K562 (cell line): Measurements from ENCODE around the gene CXCR5. TPM values are rescaled to one million over a fixed set of nuclear protein-coding genes. Genes with fewer than 3 reads are reported as not detected.

Source experiments
- BCOR ChIP-seq: fragments of 450-650 bp; IDR thresholded peaks from 2 replicates; pipeline ENCODE4 v1.6.1; 2016
- FIP1L1 ChIP-seq: fragments of 200-400 bp; formaldehyde crosslinking; IDR thresholded peaks from 2 replicates; pipeline ENCODE4 v1.6.1; 2018; ENCODE audit warnings: mild to moderate bottlenecking, low read depth, low read length; ENCODE audit not compliant: poor library complexity, severe bottlenecking
- FOXP1 ChIP-seq: sonication (generic); formaldehyde crosslinking; IDR thresholded peaks from 2 replicates; pipeline ENCODE4 v1.8.0; 2022; ENCODE audit warnings: mild to moderate bottlenecking, missing genetic modification reagents
- HNRNPUL1 ChIP-seq: fragments of 200-400 bp; formaldehyde crosslinking; IDR thresholded peaks from 2 replicates; pipeline ENCODE4 v1.6.1; 2017; ENCODE audit warnings: low read length
- LEF1 ChIP-seq: fragments of 450-650 bp; IDR thresholded peaks from 2 replicates; pipeline ENCODE4 v1.6.1; 2016; ENCODE audit warnings: mild to moderate bottlenecking
- MAFF ChIP-seq: IDR thresholded peaks from 2 replicates; pipeline ENCODE4 v1.6.1; 2012; ENCODE audit warnings: low read length, improper control_type of control experiment
- MTA1 ChIP-seq: fragments of 450-650 bp; IDR thresholded peaks from 2 replicates; pipeline ENCODE4 v1.6.1; 2017; ENCODE audit warnings: borderline replicate concordance
- NR2C1 ChIP-seq, 2 experiments: fragments of 450-650 bp; IDR thresholded peaks; 2 replicates each; pipeline ENCODE4 v1.6.1; 2017; ENCODE audit warnings: mild to moderate bottlenecking in 2 of 2, antibody characterized with exemption in 1 of 2, inconsistent platforms in 1 of 2, missing compliant biosample characterization in 1 of 2, missing genetic modification characterization in 1 of 2
- PPARD ChIP-seq: fragments of 250-450 bp; sonication (Bioruptor Pico); IDR thresholded peaks from 2 replicates; pipeline ENCODE4 v1.8.0; 2022; ENCODE audit warnings: inconsistent platforms, mild to moderate bottlenecking, moderate library complexity
- SIN3A ChIP-seq, 2 experiments: fragments of 150-350 bp in 1 of 2; IDR thresholded peaks; 2 replicates each; pipeline ENCODE4 v1.6.1; 2011 to 2016; ENCODE audit warnings: borderline replicate concordance in 2 of 2, low read depth in 2 of 2, low read length in 2 of 2, mild to moderate bottlenecking in 2 of 2, moderate library complexity in 2 of 2; ENCODE audit not compliant: control insufficient read depth in 1 of 2
- SRSF7 ChIP-seq: fragments of 200-400 bp; formaldehyde crosslinking; optimal IDR thresholded peaks from 2 replicates; pipeline ENCODE3; 2017; ENCODE audit warnings: mild to moderate bottlenecking, low read depth, low read length
- TBL1XR1 ChIP-seq, 2 experiments: IDR thresholded peaks; 2 replicates each; pipeline ENCODE4 v1.6.1; 2012; ENCODE audit warnings: improper control_type of control experiment in 2 of 2, low read length in 2 of 2, mild to moderate bottlenecking in 1 of 2
- ZNF175 ChIP-seq: fragments of 200-800 bp; sonication (Bioruptor generic); IDR thresholded peaks from 2 replicates; pipeline ENCODE4 v1.6.1; 2016; ENCODE audit warnings: low read depth, mild to moderate bottlenecking, missing genetic modification characterization, missing compliant biosample characterization
- ZNF57 ChIP-seq: fragments of 450-650 bp; formaldehyde crosslinking; IDR thresholded peaks from 2 replicates; pipeline ENCODE4 v1.4.0; 2020; ENCODE audit warnings: mild to moderate bottlenecking, moderate library complexity
- ZNF707 ChIP-seq: fragments of 250-450 bp; sonication (Bioruptor Pico); conservative IDR thresholded peaks from 2 replicates; pipeline ENCODE4 v1.8.0; 2022; ENCODE audit warnings: inconsistent platforms, mild to moderate bottlenecking, moderate library complexity
- polyA plus RNA-seq, 8 experiments: library from polyadenylated mRNA; depleted of rRNA in 4 of 8; stranded (reverse) in 5 of 8; unstranded in 3 of 8; fragments of >200 nt; fragmentation: Nextera tagmentation in 2 of 8; fragmentation: Illumina TruSeq in 1 of 8; extraction: Ambion mirVana in 2 of 8; extraction: Trizol in 1 of 8; gene quantifications; 2 replicates each; pipeline versions ENCODE4 v1.2.1 to v1.2.3, GENCODE V29; 2011 to 2014; ENCODE audit warnings: inconsistent platforms in 1 of 8, missing spikeins in 1 of 8
- total RNA-seq, 7 experiments: library from RNA; depleted of rRNA in 6 of 7; stranded (reverse); fragments of >200 nt in 6 of 7; fragmentation: Illumina TruSeq in 2 of 7; extraction: Trizol in 2 of 7; gene quantifications; 2 replicates each; pipeline versions ENCODE4 v1.2.1 to v1.2.3, GENCODE V29; 2011 to 2021; ENCODE audit warnings: low replicate concordance in 1 of 7
- TF ChIP-seq, protein P1 (sequence below): IDR thresholded peaks from 3 replicates; pipeline ENCODE4 v1.6.1; 2011; ENCODE audit warnings: borderline replicate concordance, mild to moderate bottlenecking; ENCODE audit not compliant: insufficient read length, insufficient read depth
- TF ChIP-seq, protein P2 (sequence below): sonication (generic); formaldehyde crosslinking; IDR thresholded peaks from 2 replicates; pipeline ENCODE4 v1.8.0; 2022; ENCODE audit warnings: mild to moderate bottlenecking, missing genetic modification reagents
- TF ChIP-seq, protein P3 (sequence below): sonication (generic); formaldehyde crosslinking; IDR thresholded peaks from 2 replicates; pipeline ENCODE4 v1.9.0; 2022; ENCODE audit warnings: mild to moderate bottlenecking, missing genetic modification reagents
- TF ChIP-seq, protein P4 (sequence below): fragments of 250-450 bp; sonication (Bioruptor Pico); IDR thresholded peaks from 2 replicates; pipeline ENCODE4 v1.4.0; 2020; ENCODE audit warnings: mild to moderate bottlenecking, moderate library complexity, borderline replicate concordance
- TF ChIP-seq, protein P5 (sequence below): fragments of 450-650 bp; conservative IDR thresholded peaks from 2 replicates; pipeline ENCODE4 v1.6.1; 2016; ENCODE audit warnings: missing genetic modification characterization, low read depth, mild to moderate bottlenecking, control low read depth, missing compliant biosample characterization

Gene CXCR5
- total and polyA plus RNA-seq, 9 of the 15 experiments (the other 6 are each of a cell fraction or from before 2014, with no cell fraction given), result 0.03 to 0.06 TPM; not detected in 7

DNA sequence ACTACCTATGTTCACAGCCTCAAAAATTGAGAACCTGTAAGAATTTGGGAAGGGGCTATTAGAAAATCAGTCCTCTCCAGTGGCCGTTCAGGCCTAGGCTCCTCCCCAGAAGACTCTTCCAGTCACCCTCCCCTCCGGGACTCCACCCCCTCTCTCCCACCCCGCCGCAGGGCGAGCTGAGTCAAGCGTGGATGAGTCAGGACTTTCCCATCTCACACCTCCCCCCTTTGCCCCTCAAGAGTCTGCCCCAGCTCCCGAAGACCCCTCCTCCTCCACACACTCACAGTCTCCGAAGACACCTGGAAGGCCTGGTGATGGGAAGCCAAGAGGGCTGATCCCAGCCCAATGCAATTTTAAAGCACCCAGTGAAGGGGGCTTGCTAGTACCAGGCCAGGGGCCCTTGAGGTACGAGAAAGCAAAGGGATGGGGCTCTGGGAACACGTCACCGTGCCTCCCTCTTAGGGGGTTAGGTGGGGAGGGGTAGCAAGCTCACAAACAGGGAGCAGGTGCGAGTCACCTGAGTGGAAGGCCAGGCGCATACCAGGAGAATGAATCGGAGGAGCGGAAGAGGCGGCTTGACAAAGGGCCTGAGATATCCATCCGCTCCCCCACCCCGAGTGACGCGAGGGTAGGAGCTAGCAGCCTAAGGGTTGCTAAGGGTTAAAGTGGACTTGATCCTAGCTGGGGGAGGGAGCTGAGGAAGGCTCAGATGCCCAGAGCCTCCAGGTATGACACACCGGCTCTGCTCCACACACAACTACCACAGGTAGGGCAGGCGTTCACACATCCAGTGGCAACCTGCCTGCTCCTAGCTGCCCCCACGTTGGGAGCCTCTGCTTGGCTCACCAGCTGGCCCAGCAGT is 28.4 kb downstream of the CXCR5 start (continued):
- no peak for TF ChIP-seq TBL1XR1 (IDR thresholded peaks at IDR 0.05; ENCODE audit: low read length in 2 of 2)
- TF ChIP-seq MAFF, result peak; percentile 68
- no peak for TF ChIP-seq ZNF57 (CRISPR knock-in tag)
- no peak for TF ChIP-seq PPARD
- TF ChIP-seq, protein P1, sequence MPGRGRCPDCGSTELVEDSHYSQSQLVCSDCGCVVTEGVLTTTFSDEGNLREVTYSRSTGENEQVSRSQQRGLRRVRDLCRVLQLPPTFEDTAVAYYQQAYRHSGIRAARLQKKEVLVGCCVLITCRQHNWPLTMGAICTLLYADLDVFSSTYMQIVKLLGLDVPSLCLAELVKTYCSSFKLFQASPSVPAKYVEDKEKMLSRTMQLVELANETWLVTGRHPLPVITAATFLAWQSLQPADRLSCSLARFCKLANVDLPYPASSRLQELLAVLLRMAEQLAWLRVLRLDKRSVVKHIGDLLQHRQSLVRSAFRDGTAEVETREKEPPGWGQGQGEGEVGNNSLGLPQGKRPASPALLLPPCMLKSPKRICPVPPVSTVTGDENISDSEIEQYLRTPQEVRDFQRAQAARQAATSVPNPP, result no peak
- no peak for TF ChIP-seq HNRNPUL1
- TF ChIP-seq SRSF7, result no peak
- TF ChIP-seq, protein P2, sequence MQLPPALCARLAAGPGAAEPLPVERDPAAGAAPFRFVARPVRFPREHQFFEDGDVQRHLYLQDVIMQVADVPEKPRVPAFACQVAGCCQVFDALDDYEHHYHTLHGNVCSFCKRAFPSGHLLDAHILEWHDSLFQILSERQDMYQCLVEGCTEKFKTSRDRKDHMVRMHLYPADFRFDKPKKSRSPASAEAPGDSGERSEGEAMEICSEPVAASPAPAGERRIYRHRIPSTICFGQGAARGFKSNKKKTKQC, result no peak
- TF ChIP-seq SIN3A (IDR thresholded peaks at IDR 0.05; ENCODE audit: borderline replicate concordance in 2 of 2, control insufficient read depth in 1 of 2, low read depth in 2 of 2, low read length in 2 of 2), result no peak
- no peak for TF ChIP-seq FIP1L1
- peak; percentile 81 for TF ChIP-seq MTA1
- peak; percentile 81; the same call in 1 of the 2 replicates for TF ChIP-seq ZNF175
- no peak for TF ChIP-seq ZNF707
- TF ChIP-seq, protein P3, sequence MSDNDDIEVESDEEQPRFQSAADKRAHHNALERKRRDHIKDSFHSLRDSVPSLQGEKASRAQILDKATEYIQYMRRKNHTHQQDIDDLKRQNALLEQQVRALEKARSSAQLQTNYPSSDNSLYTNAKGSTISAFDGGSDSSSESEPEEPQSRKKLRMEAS (CRISPR knock-in tag), result peak; percentile 41
- TF ChIP-seq LEF1, result peak; percentile 82; the same call in 1 of the 2 replicates
- TF ChIP-seq, protein P4, sequence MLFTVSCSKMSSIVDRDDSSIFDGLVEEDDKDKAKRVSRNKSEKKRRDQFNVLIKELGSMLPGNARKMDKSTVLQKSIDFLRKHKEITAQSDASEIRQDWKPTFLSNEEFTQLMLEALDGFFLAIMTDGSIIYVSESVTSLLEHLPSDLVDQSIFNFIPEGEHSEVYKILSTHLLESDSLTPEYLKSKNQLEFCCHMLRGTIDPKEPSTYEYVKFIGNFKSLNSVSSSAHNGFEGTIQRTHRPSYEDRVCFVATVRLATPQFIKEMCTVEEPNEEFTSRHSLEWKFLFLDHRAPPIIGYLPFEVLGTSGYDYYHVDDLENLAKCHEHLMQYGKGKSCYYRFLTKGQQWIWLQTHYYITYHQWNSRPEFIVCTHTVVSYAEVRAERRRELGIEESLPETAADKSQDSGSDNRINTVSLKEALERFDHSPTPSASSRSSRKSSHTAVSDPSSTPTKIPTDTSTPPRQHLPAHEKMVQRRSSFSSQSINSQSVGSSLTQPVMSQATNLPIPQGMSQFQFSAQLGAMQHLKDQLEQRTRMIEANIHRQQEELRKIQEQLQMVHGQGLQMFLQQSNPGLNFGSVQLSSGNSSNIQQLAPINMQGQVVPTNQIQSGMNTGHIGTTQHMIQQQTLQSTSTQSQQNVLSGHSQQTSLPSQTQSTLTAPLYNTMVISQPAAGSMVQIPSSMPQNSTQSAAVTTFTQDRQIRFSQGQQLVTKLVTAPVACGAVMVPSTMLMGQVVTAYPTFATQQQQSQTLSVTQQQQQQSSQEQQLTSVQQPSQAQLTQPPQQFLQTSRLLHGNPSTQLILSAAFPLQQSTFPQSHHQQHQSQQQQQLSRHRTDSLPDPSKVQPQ (CRISPR knock-in tag), result no peak
- TF ChIP-seq, protein P5, sequence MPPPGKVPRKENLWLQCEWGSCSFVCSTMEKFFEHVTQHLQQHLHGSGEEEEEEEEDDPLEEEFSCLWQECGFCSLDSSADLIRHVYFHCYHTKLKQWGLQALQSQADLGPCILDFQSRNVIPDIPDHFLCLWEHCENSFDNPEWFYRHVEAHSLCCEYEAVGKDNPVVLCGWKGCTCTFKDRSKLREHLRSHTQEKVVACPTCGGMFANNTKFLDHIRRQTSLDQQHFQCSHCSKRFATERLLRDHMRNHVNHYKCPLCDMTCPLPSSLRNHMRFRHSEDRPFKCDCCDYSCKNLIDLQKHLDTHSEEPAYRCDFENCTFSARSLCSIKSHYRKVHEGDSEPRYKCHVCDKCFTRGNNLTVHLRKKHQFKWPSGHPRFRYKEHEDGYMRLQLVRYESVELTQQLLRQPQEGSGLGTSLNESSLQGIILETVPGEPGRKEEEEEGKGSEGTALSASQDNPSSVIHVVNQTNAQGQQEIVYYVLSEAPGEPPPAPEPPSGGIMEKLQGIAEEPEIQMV (tag), result no peak
- TF ChIP-seq NR2C1 (IDR thresholded peaks at IDR 0.05), result no peak
- no peak for TF ChIP-seq NR2C1 (tag; IDR thresholded peaks at IDR 0.05)
- peak; percentile 31; the same call in 1 of the 2 replicates for TF ChIP-seq BCOR
- TF ChIP-seq FOXP1 (CRISPR knock-in tag), result no peak
